Stimulated activated CD4-positive, alpha-beta T cell treated with anti-CD3 and anti-CD28 coated beads, Interleukin-4, amount 100 ng/mL, for 4 hours (primary cell): Measurements from ENCODE around the gene GJA5.
"Not testable (repeated sequence)": the region's sequence is repeated elsewhere in the genome, so short reads cannot be mapped to it uniquely, and the experiment has no call there.

ENCODE experiments used
- DNase-seq, 2 experiments: peaks; one replicate each; pipeline ENCODE4 v3.0.0-alpha.2; 2020

Gene GJA5

GRCh38 chr1:147758379-147759100 is 1.9 kb downstream of the GJA5 start:
- no peak for DNase-seq

- no peak for DNase-seq
These were observed 3.1 kb downstream of the GJA5 start for GRCh38 chr1:147757015-147757990.

GRCh38 chr1:147756341-147756740 is 4.1 kb downstream of the GJA5 start:
- no peak for DNase-seq

GRCh38 chr1:147754661-147755060 is 5.7 kb downstream of the GJA5 start:
- no peak for DNase-seq

- DNase-seq = no peak
These were observed 7.3 kb downstream of the GJA5 start for GRCh38 chr1:147753081-147753480.

GRCh38 chr1:147752511-147752910 is 7.9 kb downstream of the GJA5 start:
- DNase-seq = no peak

- DNase-seq = no peak
These were observed 9.1 kb downstream of the GJA5 start for GRCh38 chr1:147751346-147751745.

DNA sequence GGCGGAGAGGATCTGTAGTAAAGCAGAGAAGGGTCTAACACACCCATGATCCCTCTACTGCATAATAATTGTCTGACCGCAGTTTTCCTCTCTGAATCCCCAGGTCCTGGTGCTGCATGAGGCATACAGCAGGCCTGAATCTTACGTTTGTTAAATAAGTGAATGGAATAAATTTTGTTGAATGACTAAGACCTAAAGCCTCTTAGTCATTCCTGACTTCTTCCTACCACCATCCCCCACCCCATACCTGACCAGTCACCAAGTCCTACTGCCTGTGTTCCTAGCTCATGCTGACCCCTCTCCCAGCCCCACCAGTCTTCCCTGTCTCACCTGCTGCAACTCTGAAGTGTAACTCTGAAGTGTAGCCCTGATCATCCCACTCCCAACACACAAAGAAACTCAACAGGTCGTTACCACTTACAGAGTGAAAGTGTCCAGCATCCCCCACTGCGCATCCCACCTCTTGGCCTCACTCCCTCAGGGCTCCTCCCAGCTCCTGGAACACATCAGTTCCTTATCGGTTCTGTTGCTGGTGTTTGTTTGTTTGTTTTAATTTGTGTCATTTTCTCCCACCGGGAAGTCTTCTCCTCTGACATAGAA is 9.7 kb downstream of the GJA5 start:
- DNase-seq = no peak

DNA sequence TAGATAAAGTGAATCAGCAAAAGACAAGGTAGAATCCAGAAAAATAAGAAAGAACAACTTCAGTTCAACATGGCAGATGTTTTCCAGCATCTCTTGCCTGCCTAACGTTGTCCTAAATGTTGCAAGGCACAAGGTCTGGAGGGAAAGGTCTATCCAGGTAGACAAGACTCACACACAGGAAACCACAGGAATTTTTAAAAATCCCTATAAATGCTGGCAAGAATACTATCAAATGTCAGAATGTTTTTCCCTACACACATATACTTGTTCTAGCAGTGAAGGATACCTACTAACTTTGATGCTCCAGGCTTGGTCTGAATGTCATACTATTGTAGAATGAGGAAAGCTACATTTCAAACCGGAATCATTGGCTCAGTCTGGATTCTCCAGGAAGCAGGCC is 10.6 kb downstream of the GJA5 start:
- DNase-seq = no peak

- DNase-seq = no peak
These were observed 11.6 kb downstream of the GJA5 start for GRCh38 chr1:147748676-147749350.

- DNase-seq = no peak
These were observed 12.4 kb downstream of the GJA5 start for GRCh38 chr1:147747966-147748365.

GRCh38 chr1:147745271-147745670 is 15.1 kb downstream of the GJA5 start:
- no peak for DNase-seq

DNA sequence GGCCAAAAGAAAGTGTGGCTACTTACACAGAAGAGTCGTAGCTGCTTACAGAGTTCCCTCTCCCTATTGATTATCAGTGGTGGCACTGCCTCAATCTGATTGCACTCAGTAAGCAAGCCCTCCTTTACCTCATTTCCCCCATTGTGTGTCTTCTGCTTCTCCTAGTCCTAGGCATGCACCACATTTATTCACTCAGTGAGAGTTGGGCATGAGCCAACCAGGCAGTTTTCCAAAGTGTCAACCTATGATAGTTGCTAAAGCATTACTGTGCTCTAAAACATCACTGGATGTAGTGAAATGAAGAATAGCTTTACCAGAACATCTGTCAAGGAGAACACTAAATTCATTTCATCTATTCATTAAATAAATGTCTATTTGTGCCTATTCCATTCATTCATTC is 19.3 kb downstream of the GJA5 start:
- DNase-seq = no peak

- DNase-seq = no peak
These were observed 20.0 kb downstream of the GJA5 start for GRCh38 chr1:147740391-147740790.

DNA sequence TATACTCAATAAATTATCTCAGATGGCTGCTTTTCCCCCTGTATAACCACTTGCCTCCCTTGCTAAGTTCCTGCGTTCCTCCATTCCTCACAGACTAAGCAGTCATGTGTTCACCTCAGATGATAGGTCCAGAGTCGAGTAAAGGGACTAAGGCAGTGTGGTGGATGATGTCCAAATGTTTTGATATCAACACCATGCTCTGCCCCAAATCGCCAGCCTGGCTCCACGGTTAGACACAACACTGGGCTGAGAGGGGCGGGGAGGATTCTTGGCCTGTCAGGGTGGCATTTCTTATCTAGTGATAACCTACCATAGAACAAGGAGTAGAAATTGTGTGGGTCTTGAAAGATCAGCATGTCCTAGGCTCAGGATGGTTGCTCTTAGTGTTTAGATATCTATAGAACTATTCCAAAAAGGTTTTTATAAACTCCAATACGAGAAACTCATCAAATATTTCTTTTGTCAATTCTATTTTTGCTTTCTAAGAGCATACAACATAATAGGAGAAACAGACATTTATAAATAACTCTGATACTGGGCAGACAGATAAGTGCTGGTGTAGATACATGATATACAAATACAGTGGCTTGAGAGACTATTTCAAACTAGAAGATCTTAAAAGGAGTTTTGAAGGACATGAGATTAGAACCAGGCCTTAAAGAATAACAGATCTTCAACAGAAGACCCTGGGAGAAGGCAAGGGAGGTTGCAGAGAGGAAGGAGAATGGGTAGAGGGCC is 21.5 kb downstream of the GJA5 start:
- DNase-seq = no peak

DNA sequence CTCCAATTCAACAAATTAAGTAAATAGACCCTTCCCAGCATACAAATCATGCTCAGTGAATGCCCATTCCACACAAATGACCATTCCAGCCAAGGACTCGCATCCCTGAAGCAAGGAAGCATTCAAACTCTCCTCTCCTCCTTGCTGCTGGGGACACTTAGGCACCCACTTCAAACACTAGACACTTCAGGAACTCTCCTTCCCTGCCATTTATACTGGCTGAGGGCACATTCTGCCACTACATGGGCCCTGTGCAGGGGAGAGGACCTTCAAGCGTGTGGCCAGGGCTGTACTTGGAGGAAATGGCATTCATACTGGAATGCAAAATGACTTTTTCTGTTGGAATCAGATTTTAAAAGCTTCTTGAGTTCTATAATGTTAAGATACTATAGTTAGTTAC is 22.3 kb downstream of the GJA5 start:
- DNase-seq = no peak

DNA sequence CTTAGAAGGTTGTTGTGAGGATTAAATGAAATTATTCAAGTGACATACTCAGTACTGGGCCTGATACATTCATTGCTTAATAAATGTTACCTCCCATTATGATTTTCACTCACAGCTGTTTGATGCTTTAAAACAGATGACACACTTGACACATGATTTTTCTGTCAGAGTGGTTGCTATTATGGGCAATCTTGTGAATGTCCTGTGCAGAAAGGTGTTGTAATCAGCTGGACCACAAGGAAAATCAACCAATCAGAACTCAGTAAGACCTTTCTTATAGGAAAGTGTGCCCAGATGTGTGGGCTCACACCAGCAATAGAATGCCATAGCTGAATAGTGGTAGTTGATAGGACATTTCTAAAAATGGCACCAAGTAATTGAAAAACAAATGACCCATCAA is 23.5 kb downstream of the GJA5 start:
- DNase-seq = no peak

- no peak for DNase-seq
These were observed 25.0 kb downstream of the GJA5 start for GRCh38 chr1:147735423-147735822.

- DNase-seq = not testable (repeated sequence)
These were observed 26.0 kb downstream of the GJA5 start for GRCh38 chr1:147734291-147734841.

DNA sequence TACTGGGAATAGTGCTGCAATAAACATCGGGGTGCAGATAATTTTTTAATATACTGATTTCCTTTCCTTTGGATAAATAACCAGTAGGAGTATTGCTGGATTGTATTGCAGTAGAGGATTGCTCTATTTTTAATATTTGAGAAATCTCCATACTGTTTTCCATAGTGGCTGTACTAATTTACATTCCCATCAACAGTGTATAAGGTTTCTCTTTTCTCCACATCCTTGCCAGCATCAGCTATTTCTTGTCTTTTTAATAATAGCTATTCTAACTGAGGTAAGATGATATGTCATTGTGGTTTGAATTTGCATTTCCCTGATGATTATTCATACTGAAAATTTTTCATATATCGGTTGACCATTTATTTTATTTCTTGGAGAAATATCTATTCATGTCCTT is 31.1 kb downstream of the GJA5 start:
- DNase-seq = no peak

GRCh38 chr1:147726168-147726567 is 34.2 kb downstream of the GJA5 start:
- no peak for DNase-seq

GRCh38 chr1:147725685-147726084 is 34.7 kb downstream of the GJA5 start:
- no peak for DNase-seq
